ENCODE results near the gene ZFYVE19. TPM values are rescaled to one million over a fixed set of nuclear protein-coding genes. Genes with fewer than 3 reads are reported as not detected.

Gene ZFYVE19
- total and polyA plus RNA-seq, 2 of the 13 experiments (the other 11 are each of a cell fraction or from before 2014, with no cell fraction given): 23.3 to 44.0 TPM

- no peak for TF ChIP-seq SNAPC4 (CRISPR knock-in tag; IDR thresholded peaks at IDR 0.05)
- no peak for TF ChIP-seq RBM39 (IDR thresholded peaks at IDR 0.05; ENCODE audit: low read depth, low read length, poor library complexity, severe bottlenecking)
- TF ChIP-seq NR2F1 (CRISPR knock-in tag; IDR thresholded peaks at IDR 0.05): no peak
- TF ChIP-seq RXRA (CRISPR knock-in tag; IDR thresholded peaks at IDR 0.05): peak; percentile 59; the same call in 1 of the 2 replicates
- TF ChIP-seq RAD21 (CRISPR knock-in tag; IDR thresholded peaks at IDR 0.05): peak; percentile 32; the same call in 1 of the 2 replicates
- TF ChIP-seq CHCHD3 (CRISPR knock-in tag; IDR thresholded peaks at IDR 0.05): no peak
- TF ChIP-seq ZNF446 (CRISPR knock-in tag; IDR thresholded peaks at IDR 0.05): no peak
- no peak for TF ChIP-seq ZNF616 (CRISPR knock-in tag; IDR thresholded peaks at IDR 0.05; ENCODE audit: low read depth)
- no peak for TF ChIP-seq TARDBP (CRISPR knock-in tag; IDR thresholded peaks at IDR 0.05)
- no peak for TF ChIP-seq ATAD3A (CRISPR knock-in tag; IDR thresholded peaks at IDR 0.05)
- TF ChIP-seq ZBTB34 (CRISPR knock-in tag; IDR thresholded peaks at IDR 0.05): no peak
- no peak for TF ChIP-seq BCL3 (CRISPR knock-in tag; IDR thresholded peaks at IDR 0.05)
- TF ChIP-seq ZNF652 (CRISPR knock-in tag; IDR thresholded peaks at IDR 0.05; ENCODE audit: borderline replicate concordance, low read depth): no peak
- TF ChIP-seq ZNF841 (CRISPR knock-in tag; IDR thresholded peaks at IDR 0.05; ENCODE audit: borderline replicate concordance): no peak
- no peak for TF ChIP-seq TOE1 (CRISPR knock-in tag; IDR thresholded peaks at IDR 0.05)
- TF ChIP-seq SOX6 (IDR thresholded peaks at IDR 0.05): no peak
- TF ChIP-seq SOX6 (CRISPR knock-in tag; IDR thresholded peaks at IDR 0.05): peak; percentile 44
- no peak for TF ChIP-seq ZNF503 (CRISPR knock-in tag; IDR thresholded peaks at IDR 0.05)
- peak; percentile 41; the same call in 1 of the 2 replicates for TF ChIP-seq ZNF264 (CRISPR knock-in tag; IDR thresholded peaks at IDR 0.05)
- TF ChIP-seq IRF9 (CRISPR knock-in tag; IDR thresholded peaks at IDR 0.05; ENCODE audit: borderline replicate concordance): no peak
These were observed 43.8 kb downstream of the ZFYVE19 start (continued) for GRCh38 chr15:40850576-40851112.

Measured in HepG2 (cell line).